GM21423 (cell line): ENCODE results near the gene CELA2A.
"Not testable (repeated sequence)": the region's sequence is repeated elsewhere in the genome, so short reads cannot be mapped to it uniquely, and the experiment has no call there.

Experiments
- ATAC-seq: cut with Tn5 transposase; IDR thresholded peaks from one replicate; pipeline ENCODE4 v1.9.1; 2021; ENCODE audit warnings: mild to moderate bottlenecking, moderate library complexity; ENCODE audit not compliant: unreplicated experiment

CELA2A gene

DNA sequence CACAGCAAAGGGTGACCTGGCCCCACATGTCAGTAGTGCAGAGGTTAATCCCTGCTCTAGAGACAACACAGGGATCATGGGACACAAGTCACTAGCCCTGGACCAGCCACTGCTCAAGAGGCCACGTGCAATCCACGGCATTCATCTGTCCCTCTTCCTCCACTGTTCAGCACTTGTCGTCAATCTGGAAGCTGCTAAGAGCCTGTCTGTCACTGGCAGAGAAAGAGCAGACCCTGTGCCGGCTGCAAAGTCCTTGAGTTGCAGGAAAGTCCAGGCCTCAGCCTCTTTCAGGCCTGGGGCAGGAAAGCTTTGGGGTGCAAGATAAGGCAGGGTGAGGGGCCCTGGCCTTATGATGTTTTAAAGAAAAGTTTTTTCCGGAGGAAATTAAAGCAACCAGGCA, 36.1 kb downstream of the CELA2A start:
- no peak for ATAC-seq

DNA sequence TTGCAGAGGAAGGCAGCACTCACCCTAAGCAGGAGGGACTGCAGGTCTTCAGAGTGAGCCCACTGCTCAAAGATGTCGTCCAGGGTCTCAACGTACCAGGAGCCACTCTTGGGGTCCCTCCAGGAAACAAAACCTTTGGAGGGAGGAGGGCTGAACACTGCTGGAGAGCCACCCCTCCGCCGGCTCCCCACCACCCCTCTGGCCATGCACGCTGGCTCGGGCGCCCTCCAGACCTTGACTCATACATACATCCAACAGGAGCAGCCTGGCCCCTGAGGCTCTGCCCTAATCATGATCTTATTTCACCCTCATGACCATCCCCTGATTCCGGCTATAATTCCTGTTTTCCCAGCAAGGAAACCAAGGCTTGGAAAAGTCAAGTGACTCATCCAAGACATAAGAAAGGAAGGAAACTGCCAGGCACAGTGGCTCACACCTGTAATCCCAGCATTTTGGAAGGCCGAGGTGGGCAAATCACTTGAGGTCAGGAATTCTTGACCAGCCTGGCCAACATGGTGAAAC, 37.4 kb downstream of the CELA2A start:
- no peak for ATAC-seq

DNA sequence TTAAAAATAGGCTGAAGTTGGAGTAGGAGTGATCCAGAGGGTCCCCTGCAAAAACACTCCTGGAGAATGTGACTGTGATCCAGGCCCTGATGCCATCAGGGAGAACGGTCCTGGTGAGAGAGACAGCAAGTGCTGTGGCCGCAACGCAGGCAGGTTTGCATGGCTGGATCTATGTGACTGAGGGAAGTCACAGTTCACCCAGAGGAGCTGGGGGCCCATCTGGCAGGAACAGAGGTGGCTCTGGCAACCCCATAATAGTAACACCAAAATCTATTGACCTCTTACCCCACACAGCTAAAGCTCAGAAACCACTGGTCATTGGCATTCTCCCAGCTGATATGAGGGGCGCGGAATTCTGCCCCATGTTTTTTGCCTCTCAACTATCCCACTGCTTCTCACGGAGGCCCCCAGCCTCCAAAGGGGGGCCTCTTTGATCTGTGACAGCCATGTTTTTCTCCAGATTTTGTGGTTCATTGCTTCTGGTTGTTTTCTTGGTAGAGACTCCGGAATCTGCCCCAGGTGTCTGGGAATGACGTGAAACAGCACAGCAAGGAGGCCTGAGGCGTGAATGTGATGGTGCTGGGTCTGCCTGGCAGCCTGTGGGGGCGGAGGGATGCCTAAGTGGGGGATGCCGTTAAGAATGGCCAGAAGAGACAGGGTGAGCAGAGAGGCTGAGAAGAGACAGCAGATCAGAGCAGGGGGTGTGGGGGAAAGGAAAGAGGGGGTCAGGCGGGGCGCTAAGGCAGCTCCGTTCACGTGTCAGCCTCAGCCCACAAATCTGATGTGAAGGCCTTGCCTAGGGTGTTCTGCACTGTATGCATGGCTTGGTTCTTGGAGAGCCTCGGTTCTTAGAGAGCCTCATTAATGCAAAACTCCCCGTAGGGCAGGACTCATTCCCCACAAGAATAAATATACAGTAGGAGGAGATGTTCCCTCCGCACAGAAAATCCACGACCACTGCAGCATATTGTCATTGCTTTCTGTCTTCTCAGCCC, 43.9 kb downstream of the CELA2A start:
- no peak for ATAC-seq

DNA sequence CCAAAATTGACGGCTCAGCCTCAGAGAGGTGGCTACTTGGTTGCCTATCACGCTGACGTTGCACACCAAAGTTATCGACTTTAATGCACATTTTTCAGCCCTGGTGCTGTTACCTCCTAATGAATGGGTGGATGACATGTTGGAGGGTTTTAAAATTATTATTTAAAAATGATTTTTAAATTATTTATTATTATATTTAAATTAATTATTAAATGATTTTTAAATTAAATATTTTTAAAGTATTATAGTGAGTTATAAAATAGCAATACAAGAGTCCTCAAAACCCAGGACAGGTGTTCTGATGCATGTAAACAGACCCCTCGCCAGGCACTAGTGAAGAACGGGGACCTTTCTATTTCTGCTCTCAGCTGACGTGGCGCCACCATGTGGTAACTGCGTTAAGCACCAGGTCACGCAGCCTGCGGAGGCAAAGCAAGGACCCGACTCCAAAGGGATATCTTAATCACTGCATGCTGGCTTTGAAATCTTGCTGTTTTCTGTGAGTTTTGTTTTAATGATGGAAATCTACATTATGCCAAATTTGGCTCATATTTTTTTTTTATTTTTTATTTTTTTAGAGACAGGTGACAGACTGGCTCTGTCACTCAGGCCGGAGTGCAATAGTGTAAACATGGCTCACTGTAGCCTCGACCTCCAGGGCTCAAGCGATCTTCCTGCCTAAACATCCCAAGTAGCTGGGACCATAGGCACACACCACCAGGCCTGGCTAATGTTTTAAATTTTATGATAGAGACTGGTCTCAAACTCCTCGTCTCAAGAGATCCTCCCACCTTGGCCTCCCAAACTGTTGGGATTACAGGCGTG, 44.9 kb downstream of the CELA2A start:
- no peak for ATAC-seq

DNA sequence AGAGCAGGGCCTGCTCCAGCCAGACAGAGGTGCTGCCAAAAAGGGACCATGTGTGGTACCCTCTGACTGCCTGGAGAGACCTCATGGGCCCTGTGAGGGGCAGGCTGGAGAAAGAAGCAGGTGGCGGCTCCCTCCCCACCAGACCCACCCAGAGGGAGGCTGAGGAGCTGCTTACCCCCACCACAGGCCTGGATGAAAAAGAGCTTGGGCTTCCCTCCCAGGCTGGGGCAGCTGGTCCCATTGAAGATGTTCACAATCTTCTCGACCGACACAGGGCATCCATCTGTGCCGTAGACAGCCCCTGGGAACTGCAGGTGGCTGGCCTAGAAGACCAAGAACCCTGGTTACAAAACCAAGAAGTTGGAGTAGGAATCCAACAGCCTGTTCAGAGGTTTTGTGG, 47.9 kb downstream of the CELA2A start:
- no peak for ATAC-seq

DNA sequence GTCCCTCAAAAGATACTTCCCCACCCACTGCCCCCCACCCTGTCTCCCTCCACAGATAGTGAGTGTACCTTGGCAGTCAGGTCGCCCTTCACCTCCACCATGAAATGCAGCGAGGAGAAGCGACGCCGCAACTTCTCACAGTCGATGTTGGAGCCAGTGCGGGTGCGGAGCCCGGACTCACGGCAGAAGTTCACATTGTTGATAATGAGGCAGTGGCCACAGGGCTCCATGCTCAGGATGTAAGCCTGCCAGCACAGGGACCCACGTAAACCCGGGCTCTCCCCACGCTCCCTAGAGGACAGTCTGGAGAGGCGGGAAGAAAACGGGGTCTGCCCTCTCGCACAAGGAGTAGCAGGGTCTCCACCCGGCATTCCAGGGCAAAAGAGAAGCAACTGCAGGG, 50.3 kb downstream of the CELA2A start:
- ATAC-seq, result no peak

DNA sequence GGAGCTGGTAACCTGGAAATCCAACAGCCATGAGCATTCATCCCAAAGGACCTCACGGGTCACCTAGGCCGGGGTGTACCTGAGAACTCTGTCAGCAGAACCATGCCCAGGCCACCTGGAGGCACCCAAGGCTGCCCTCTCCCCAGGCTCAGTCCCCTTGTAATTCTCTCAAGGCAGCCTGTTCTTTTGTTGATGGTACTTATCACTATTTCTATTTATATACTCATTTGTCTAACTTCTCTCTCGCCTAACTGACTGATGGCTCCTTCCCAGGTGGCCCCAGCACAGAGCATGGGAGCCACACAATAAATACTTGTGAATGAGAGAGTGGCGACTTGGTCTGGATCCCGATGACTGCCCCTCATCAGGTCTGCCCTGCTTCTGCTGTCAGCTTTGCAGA, 50.7 kb downstream of the CELA2A start:
- ATAC-seq, result no peak

DNA sequence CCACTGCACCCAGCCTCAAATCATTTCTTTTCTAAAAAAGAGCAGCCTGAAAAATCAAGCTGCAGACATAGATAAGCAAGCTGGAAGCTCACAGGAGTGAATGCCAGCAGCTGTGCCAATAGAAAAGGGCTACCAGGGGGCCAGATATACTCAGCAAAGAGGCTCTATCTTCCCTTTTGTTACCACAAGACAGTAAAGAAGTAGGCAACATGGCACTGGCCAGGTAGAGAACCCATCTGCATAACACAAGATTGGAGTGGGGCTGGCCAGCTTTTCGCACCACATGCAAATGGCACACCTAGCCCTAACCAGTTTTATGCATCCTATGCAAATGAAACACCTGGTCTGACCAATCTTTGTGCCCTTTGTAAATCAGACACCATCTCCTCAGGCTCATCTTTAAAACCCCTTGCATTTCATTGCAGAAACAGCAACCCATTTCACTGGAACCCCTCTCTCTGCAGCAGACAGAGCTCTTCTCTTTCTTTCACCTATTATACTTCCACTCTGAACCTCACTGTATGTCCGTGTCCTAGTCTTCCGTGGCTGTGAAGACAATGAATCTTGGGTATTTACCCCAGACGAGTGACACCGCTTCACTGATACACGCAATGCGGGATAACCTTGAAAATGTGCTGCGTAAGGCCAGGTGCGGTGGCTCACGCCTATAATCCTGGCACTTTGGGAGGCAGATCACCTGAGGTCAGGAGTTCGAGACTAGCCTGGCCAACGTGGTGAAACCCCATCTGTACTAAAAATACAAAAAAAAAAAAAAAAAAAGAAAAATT, 52.4 kb downstream of the CELA2A start:
- ATAC-seq, result no peak

DNA sequence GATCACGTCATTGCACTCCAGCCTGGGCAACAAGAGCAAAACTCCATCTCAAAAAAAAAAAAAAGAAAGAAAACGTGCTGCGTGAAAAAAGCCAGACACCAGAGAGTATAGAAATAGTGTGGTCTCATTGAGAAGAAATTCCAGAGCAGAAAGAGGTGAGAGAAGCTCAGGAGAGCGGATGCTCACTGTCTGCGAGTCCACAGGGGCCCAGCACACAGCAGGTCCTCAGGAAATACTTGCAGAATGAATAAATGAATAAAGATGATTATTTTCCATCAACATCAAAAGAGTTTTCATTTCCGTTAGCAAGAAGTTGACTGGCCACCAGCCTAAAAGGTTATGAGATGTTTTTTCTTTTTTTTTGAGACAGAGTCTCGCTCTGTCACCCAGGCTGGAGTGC, 53.1 kb downstream of the CELA2A start:
- no peak for ATAC-seq

DNA sequence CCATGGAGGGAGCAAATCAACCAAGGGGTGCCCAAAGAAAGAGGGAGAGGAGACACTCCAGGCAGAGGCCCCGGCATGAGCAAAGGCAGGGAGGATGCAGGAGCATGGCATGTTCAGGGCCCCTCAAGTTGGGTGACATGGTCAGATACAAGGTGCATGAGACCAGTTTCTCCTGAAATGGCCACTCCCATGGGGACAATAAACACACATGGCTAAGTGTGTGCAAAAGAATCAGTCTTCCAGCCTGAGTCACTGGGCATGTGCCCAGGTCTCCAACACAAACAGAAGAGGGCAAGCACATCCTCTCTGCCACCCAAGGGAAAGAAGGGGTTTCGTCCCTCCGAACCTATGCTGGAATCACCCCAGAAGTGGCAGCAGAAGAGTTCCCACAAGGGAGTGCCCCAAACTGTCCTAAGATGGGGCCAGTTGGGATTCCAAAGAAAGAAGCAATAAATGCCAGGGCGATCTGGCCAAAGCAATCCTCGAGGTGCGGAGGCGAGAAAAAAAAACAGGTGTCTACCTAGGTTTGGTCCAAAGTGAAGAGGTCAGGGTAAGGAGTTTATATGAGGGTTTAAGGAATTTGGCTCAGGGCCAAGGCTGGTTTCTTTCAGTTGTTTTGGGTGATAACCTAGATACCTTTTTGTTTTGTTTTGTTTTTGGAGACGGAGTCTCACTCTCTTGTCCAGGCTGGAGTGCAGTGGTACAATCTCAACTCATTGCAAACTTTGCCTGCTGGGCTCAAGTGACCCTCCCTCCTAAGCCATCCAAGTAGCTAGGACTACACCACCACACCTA, 54.3 kb downstream of the CELA2A start:
- ATAC-seq, result no peak

DNA sequence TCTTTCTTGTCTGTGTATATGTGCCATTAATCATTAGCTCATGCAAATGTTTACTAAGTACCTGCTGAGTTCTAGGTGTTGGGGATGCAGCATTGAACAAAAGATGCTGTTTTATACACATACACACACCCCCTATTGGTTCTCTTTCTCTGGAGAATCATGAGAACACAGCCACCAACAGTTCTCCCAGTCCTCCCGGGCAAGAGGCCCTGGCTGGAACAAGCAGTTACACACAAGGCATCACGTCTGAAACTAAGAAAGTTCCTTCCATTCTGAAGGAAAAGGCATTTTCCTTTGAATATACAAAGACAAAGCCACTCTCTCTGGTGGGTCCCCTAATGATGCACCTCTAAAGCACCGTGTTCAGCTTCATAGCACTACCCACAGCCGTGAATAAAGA, 56.7 kb downstream of the CELA2A start:
- ATAC-seq, result no peak

DNA sequence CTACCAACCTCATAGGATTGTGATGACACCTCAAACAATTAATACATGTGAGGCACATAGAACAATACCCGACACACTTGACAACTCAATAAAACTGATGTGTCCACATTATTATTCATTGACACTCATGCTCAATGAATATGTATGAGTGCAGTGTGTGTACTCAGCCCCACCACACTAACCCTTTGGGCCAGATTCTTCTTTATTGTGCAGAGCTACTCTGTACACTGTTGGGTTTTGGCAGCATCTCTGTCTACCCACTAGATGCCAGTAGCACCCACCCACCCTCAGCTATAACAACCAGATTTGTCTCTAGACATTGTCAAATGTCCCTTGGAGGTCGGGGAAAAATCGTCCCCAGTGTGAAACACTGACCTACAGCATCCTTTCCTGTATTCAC, 57.4 kb downstream of the CELA2A start:
- ATAC-seq, result no peak

DNA sequence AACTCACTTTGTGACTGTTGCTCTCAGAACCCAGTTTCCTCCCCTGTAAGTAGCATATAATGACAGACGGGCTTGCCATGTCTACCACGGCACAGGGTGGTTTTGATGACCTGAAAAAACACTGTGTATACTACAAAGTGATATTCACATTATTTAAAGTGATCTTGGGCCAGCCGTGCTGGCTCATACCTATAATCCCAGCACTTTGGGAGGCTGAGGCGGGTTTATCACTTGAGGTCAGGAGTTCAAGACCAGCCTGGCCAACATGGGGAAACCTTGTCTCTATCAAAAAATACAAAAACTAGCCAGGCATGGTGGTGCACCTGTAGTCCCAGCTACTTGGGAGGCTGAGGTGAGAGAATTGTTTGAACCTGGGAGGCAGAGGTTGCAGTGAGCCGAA, 58.0 kb downstream of the CELA2A start:
- ATAC-seq, result not testable (repeated sequence)

DNA sequence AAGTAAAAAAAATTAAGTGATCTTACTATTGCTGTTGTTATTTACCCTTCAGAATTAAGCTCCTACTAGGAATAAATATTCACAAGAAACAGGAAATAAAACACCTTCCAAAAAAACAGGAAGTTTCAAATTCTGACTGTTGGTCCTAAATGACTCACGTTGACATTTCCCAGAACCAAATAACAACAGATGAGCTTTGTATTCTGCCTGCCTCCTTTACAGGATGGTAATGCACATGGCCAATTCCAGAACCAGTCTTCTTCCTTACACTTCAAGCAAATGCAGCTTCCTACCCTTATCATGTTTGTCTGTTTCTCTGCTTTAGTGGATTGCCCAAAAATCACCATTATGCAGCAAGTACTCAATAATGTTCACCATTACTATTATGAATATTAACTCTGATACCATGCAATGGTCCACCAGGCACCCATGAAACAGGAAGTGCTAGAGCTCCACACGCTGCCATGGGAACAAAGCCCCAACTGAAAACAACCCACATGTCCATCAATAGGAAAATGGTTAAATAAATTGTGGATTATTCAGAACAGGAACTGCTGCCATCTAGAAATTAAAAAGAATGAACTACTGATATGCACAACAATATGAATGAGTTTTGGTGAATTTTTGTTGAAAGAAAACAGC, 58.6 kb downstream of the CELA2A start:
- ATAC-seq, result no peak

DNA sequence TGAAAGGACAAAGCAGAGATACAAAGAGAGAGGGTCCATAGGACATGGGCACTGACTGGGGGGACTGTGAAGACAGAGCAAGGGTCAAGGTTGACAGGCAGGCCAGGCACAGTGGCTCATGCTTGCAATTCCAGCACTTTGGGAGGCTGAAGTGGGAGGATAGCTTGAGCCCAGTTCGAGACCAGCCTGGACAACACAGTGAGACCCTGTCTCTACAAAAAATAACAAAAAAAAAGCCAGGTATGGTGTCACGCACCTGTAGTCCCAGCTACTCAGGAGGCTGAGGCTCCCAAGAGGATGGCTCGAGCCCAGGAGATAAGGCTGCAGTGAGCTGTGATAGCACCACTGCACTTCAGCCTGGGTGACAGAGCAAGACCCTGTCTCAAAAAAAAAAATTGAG, 63.1 kb downstream of the CELA2A start:
- ATAC-seq, result no peak

DNA sequence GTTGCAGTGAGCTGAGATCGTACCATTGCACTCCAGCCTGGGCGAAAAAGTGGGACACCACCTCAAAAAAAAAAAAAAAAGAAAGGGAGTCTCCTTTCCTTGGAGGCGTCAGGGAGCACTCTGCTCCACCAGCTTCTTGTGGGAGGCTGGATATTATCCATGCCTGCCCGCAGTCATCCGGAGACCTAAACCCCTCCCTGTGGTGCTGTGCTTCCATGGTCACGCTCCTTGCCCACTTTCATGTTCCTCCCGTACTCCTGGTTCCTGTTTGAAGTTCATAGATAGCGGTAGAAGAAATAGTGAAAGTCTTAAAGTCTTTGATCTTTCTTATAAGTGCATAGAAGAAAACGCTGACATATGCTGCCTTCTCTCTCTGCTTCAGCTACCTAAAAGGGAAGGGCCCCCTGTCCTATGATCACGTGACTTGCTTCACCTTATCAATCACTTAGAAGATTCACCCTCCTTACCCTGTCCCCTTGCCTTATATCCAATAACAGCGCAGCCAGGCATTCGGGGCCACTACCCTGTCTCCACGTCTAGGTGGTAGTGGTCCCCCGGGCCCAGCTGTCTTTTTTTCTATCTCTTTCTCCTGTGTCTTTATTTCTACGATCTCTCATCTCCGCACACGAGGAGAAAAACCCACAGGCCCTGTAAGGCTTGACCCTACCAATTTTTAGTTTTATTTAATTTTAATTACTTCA, 64.8 kb downstream of the CELA2A start:
- not testable (repeated sequence) for ATAC-seq
